Keratinocyte (primary cell): ENCODE measurements around the gene DCUN1D1.

Experiments
- CTCF ChIP-seq, 3 experiments: IDR thresholded peaks in 1 of 3; conservative IDR thresholded peaks in 1 of 3; optimal IDR thresholded peaks in 1 of 3; 2 replicates in 2 of 3; 3 replicates in 1 of 3; pipeline versions ENCODE3 to v1.5.1; 2011; ENCODE audit warnings: low read length in 3 of 3, mild to moderate bottlenecking in 3 of 3, moderate library complexity in 2 of 3, control low read depth in 1 of 3, inconsistent platforms in 1 of 3; ENCODE audit not compliant: insufficient read depth in 2 of 3; ENCODE audit errors: extremely low read depth in 1 of 3
- EZH2 ChIP-seq: IDR thresholded peaks from one replicate; pipeline ENCODE4 v1.6.1; 2012; ENCODE audit warnings: inconsistent platforms, mild to moderate bottlenecking, low read length, moderate library complexity

DNA sequence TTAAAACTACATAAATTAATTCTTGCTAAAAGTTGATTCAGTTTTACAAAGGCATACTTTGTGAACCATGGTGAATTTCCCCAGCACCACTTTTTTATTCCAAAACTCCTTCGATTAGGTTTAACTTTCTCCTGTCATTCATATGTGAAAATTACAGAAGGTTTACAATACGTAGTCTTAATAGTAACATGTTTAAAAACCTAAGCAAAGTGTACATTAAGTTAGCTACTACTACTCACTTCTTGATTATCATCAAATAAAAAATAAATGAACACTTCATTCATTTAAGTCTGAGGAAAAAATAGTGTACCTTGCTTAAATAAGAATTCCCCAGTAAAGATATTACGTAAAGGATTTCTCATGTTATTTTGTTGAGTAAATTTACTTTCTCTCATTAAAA is 38.6 kb downstream of the DCUN1D1 start:
- TF ChIP-seq EZH2 (no peak), CTCF (optimal IDR thresholded peaks at IDR 0.05 in 1 of 3, IDR thresholded peaks at IDR 0.05 in 1 of 3, conservative IDR thresholded peaks at IDR 0.05 in 1 of 3; ENCODE audit: extremely low read depth in 1 of 3, insufficient read depth in 2 of 3, low read length in 3 of 3) (no peak)
